Kidney (tissue), 14 donors: ENCODE data around the gene NPPA. TPM values are rescaled to one million over a fixed set of nuclear protein-coding genes. Genes with fewer than 3 reads are reported as not detected.

Experiments used
- DNase-seq, 5 donors: peaks; one replicate each; pipeline ENCODE4 v3.0.0-alpha.2; 2013 to 2020
- FAIRE-seq: peaks from 2 replicates; lab custom pipeline; 2012; peaks lifted over from hg19 to GRCh38; lab: Jason Lieb, UNC
- H3K27ac ChIP-seq, 2 donors: one replicate each; pipeline ENCODE4 v1.7.0; 2013; ENCODE audit warnings: low read depth in 2 of 2, low read length in 2 of 2, inconsistent platforms in 1 of 2
- H3K27me3 ChIP-seq: one replicate; pipeline ENCODE4 v1.7.1; 2013; ENCODE audit warnings: low read length, inconsistent platforms; ENCODE audit not compliant: control insufficient read depth, insufficient read depth
- H3K36me3 ChIP-seq, 3 donors: one replicate each; pipeline versions ENCODE4 v1.7.0 to v1.7.1; 2013; ENCODE audit warnings: low read length in 3 of 3, control low read depth in 1 of 3, inconsistent platforms in 1 of 3; ENCODE audit not compliant: insufficient read depth in 3 of 3, control insufficient read depth in 2 of 3
- H3K4me1 ChIP-seq, 3 donors: one replicate each; pipeline versions ENCODE4 v1.7.0 to v1.7.1; 2013; ENCODE audit warnings: low read length in 3 of 3, inconsistent platforms in 1 of 3, low read depth in 1 of 3; ENCODE audit not compliant: control insufficient read depth in 2 of 3, insufficient read depth in 2 of 3
- H3K4me3 ChIP-seq, 3 donors: one replicate each; pipeline versions ENCODE4 v1.7.0 to v1.8.1; 2013; ENCODE audit warnings: low read length in 3 of 3, control low read depth in 1 of 3, inconsistent platforms in 1 of 3
- H3K9ac ChIP-seq, 3 donors: one replicate each; pipeline versions ENCODE4 v1.7.0 to v1.7.1; 2013; ENCODE audit warnings: low read length in 3 of 3, control low read depth in 1 of 3, inconsistent platforms in 1 of 3
- H3K9me3 ChIP-seq, 3 donors: one replicate each; pipeline versions ENCODE4 v1.7.0 to v1.7.1; 2013; ENCODE audit warnings: low read length in 3 of 3, control low read depth in 1 of 3, inconsistent platforms in 1 of 3; ENCODE audit not compliant: control insufficient read depth in 2 of 3, insufficient read depth in 1 of 3
- intact Hi-C: fragments of 100-400 bp; cut with DNase I; formaldehyde crosslinking; loops from one replicate; pipeline ENCODE4 v1.11.1; 2022
- polyA plus RNA-seq: library from polyadenylated mRNA; stranded (reverse); fragments of 350-450 nt; fragmentation: Illumina TruSeq; extraction: RNeasy Lipid Tissue Mini Kit (QIAGEN cat#74804); gene quantifications from one replicate; pipeline ENCODE4 v1.2.3, GENCODE V29; 2014; ENCODE audit warnings: low read depth, low replicate concordance; ENCODE audit not compliant: insufficient read depth
- total RNA-seq: library from RNA; stranded (reverse); fragmentation: NEBNext Ultra II Directional; extraction: Animal tissue kit (Norgen Biotek cat#: 25700); gene quantifications from one replicate; pipeline ENCODE4 v1.2.1, GENCODE V29; 2021
- TF ChIP-seq, protein P1 (sequence below): IDR thresholded peaks from 3 replicates; pipeline ENCODE4 v1.5.1; 2012; ENCODE audit warnings: mild to moderate bottlenecking, moderate library complexity, borderline replicate concordance; ENCODE audit not compliant: insufficient read depth; ENCODE audit errors: extremely low read depth
- donor health status: control.
- donor health status: control.
- donor health status: control.
- donor health status: control.
- donor health status: control.
- donor health status: DM: yes; HTN: yes; CAD: no.
- donor health status: Normal renal cell carcinoma (clear cell type).

Gene NPPA
- total and polyA plus RNA-seq, 2 donors from 2014 or later = 0.50 TPM; not detected in 1

- H3K9ac ChIP-seq = no peak overlapping the region
- H3K9me3 ChIP-seq = no peaks in the 10 kb centered on the region
- no peak overlapping the region for H3K27ac ChIP-seq
- DNase-seq (peak; percentile 43 to 69 (median 64)), FAIRE-seq (no peak)
- TF ChIP-seq, protein P1, sequence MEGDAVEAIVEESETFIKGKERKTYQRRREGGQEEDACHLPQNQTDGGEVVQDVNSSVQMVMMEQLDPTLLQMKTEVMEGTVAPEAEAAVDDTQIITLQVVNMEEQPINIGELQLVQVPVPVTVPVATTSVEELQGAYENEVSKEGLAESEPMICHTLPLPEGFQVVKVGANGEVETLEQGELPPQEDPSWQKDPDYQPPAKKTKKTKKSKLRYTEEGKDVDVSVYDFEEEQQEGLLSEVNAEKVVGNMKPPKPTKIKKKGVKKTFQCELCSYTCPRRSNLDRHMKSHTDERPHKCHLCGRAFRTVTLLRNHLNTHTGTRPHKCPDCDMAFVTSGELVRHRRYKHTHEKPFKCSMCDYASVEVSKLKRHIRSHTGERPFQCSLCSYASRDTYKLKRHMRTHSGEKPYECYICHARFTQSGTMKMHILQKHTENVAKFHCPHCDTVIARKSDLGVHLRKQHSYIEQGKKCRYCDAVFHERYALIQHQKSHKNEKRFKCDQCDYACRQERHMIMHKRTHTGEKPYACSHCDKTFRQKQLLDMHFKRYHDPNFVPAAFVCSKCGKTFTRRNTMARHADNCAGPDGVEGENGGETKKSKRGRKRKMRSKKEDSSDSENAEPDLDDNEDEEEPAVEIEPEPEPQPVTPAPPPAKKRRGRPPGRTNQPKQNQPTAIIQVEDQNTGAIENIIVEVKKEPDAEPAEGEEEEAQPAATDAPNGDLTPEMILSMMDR = no peak
- no peak overlapping the region for H3K4me3 ChIP-seq
- intact Hi-C loops = no loop called here
- H3K36me3 ChIP-seq = no peaks in the 10 kb centered on the region
- no peaks in the 10 kb centered on the region for H3K27me3 ChIP-seq
- peaks cover 0 to 10% (median 0%) of the 10 kb centered on the region in 3 donors for H3K4me1 ChIP-seq
Observed at GRCh38 chr1:11882814-11883538, 35.4 kb upstream of the NPPA start.

GRCh38 chr1:11881749-11882441, 34.3 kb upstream of the NPPA start:
- intact Hi-C loops = no loop called here
- TF ChIP-seq, protein P1 = no peak
- H3K9ac ChIP-seq = no peak overlapping the region
- no peaks in the 10 kb centered on the region for H3K36me3 ChIP-seq
- H3K4me1 ChIP-seq = peaks cover 0 to 10% (median 0%) of the 10 kb centered on the region in 3 donors
- no peak overlapping the region for H3K4me3 ChIP-seq
- no peaks in the 10 kb centered on the region for H3K9me3 ChIP-seq
- H3K27ac ChIP-seq = peak overlapping the region in 1 of 2 donors; percentile 13
- DNase-seq (peak in 1 of 5 donors; percentile 58), FAIRE-seq (no peak)
- H3K27me3 ChIP-seq = no peaks in the 10 kb centered on the region

DNA sequence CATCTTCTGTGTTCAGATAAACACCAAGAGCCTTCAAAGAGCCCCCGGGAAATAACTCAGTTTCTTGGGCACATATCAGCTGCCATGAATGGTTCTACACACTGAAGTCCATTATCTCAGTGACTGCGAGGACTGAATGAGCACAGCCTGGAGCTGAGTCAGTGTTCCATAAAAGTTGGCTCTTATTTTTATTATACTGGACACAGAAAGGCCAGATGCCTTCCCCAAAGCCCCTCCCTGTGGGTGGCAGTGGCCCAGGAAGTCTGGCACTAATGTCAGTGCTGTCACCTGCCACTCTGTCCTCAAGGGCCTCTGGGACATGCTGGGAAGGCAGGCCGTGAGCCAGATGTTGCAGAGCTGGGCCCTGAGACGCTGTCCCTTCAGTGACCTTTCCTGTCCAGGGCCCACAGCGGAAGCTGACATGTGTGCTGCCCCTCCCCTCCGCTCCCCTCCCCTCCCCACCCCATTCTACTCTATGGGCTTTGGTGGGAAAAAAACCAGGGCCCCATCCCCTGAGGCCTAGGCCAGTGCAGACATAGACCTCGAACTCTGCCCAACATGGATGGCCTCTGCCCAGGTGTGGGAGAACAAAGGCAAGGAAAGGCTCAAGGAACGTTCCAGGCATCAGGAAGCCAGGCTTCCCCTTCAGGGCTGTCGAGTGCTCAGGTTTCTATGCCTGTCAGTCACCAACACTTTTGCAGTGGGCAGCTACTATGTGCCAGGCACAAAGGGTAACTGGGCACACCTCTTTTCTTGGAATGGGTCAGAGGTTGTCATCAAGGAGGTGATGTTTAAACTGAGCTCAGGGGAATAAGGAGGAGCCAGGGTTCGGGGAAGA, 33.5 kb upstream of the NPPA start:
- Histone ChIP-seq H3K36me3 (no peaks in the 10 kb centered on the region), H3K27me3 (no peaks in the 10 kb centered on the region), H3K4me1 (peaks cover 0 to 10% (median 0%) of the 10 kb centered on the region in 3 donors), H3K4me3 (no peak overlapping the region), H3K9ac (no peak overlapping the region), H3K9me3 (no peaks in the 10 kb centered on the region), H3K27ac (peak overlapping the region in 1 of 2 donors; percentile 13)
- FAIRE-seq = no peak
- peak in 4 of 5 donors; percentile 41 to 88 (median 66) for DNase-seq
- TF ChIP-seq, protein P1 = no peak
- intact Hi-C loops = no loop called here
